ENCODE results near the gene MPPE1.
"Not testable (repeated sequence)": the region's sequence is repeated elsewhere in the genome, so short reads cannot be mapped to it uniquely, and the experiment has no call there.

DNA sequence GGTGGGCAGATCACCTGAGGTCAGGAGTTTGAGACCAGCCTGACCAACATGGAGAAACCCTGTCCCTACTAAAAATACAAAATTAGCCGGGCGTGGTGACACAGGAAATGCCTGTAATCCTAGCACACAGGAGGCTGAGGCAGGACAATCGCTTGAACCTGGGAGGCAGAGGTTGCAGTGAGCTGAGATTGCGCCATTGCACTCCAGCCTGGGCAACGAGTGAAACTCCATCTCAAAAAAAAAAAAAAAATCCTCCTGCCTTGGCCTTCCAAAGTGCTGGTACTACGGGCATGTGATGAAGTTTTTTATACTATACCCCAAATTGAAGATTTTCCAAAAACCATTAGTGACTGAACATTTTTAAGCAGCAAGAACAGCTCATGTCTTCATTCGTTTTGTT is 15.7 kb downstream of the MPPE1 start:
- TF ChIP-seq, protein P1, sequence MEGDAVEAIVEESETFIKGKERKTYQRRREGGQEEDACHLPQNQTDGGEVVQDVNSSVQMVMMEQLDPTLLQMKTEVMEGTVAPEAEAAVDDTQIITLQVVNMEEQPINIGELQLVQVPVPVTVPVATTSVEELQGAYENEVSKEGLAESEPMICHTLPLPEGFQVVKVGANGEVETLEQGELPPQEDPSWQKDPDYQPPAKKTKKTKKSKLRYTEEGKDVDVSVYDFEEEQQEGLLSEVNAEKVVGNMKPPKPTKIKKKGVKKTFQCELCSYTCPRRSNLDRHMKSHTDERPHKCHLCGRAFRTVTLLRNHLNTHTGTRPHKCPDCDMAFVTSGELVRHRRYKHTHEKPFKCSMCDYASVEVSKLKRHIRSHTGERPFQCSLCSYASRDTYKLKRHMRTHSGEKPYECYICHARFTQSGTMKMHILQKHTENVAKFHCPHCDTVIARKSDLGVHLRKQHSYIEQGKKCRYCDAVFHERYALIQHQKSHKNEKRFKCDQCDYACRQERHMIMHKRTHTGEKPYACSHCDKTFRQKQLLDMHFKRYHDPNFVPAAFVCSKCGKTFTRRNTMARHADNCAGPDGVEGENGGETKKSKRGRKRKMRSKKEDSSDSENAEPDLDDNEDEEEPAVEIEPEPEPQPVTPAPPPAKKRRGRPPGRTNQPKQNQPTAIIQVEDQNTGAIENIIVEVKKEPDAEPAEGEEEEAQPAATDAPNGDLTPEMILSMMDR (conservative IDR thresholded peaks at IDR 0.05; ENCODE audit: low read length), result not testable (repeated sequence)
- TF ChIP-seq EZH2phosphoT487 (IDR thresholded peaks at IDR 0.05; ENCODE audit: borderline replicate concordance, low read depth, low read length), result not testable (repeated sequence)

All from OCI-LY7 (cell line).